ENCODE measurements around the gene NDOR1.

NDOR1 gene

GRCh38 chr9:137199411-137200121 is 5.9 kb upstream of the NDOR1 start:
- TF ChIP-seq, protein P1, sequence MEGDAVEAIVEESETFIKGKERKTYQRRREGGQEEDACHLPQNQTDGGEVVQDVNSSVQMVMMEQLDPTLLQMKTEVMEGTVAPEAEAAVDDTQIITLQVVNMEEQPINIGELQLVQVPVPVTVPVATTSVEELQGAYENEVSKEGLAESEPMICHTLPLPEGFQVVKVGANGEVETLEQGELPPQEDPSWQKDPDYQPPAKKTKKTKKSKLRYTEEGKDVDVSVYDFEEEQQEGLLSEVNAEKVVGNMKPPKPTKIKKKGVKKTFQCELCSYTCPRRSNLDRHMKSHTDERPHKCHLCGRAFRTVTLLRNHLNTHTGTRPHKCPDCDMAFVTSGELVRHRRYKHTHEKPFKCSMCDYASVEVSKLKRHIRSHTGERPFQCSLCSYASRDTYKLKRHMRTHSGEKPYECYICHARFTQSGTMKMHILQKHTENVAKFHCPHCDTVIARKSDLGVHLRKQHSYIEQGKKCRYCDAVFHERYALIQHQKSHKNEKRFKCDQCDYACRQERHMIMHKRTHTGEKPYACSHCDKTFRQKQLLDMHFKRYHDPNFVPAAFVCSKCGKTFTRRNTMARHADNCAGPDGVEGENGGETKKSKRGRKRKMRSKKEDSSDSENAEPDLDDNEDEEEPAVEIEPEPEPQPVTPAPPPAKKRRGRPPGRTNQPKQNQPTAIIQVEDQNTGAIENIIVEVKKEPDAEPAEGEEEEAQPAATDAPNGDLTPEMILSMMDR (IDR thresholded peaks at IDR 0.05; ENCODE audit: control insufficient read depth, insufficient read depth, low read depth, low read length, missing control alignments), result no peak
- no peak for DNase-seq (ENCODE audit: low read depth)
- H3K4me3 ChIP-seq (ENCODE audit: control insufficient read depth, low read depth, low read length), result peak overlapping the region; percentile 42

GRCh38 chr9:137200311-137201204 is 4.9 kb upstream of the NDOR1 start, which contains the start of gene TPRN:
TSS of gene TPRN (minus strand) at chr9:137200741. CDS start at chr9:137200711, 30 bp downstream.
- TF ChIP-seq, protein P1 (IDR thresholded peaks at IDR 0.05; ENCODE audit: control insufficient read depth, insufficient read depth, low read depth, low read length, missing control alignments), result no peak
- H3K4me3 ChIP-seq (ENCODE audit: control insufficient read depth, low read depth, low read length), result peak within 1 kb of the TSS; percentile 57
- DNase-seq (ENCODE audit: low read depth), result peak; percentile 91

GRCh38 chr9:137201205-137201868 is 4.2 kb upstream of the NDOR1 start:
- TF ChIP-seq, protein P1 (IDR thresholded peaks at IDR 0.05; ENCODE audit: control insufficient read depth, insufficient read depth, low read depth, low read length, missing control alignments), result no peak
- H3K4me3 ChIP-seq (ENCODE audit: control insufficient read depth, low read depth, low read length), result peak overlapping the region; percentile 57
- DNase-seq (ENCODE audit: low read depth), result no peak

DNA sequence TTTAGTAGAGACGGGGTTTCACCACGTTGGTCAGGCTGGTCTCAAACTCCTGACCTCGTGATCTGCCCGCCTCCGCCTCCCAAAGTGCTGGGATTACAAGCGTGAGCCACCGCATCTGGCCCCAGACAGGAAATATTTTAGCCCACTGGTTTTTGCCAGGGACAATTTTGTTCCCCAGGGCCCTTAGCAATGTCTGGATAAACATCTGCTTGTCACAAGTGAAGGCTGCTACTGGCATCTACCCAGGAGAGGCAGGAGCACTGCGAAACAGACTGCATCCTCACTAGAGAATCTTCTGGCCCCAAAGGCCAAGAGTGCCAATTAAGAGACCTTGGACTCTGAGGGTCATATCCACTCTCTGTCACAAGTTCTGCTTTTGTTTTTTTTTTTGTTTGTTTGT is 2.5 kb upstream of the NDOR1 start:
- TF ChIP-seq, protein P1 (IDR thresholded peaks at IDR 0.05; ENCODE audit: control insufficient read depth, insufficient read depth, low read depth, low read length, missing control alignments), result no peak
- DNase-seq (ENCODE audit: low read depth), result no peak
- H3K4me3 ChIP-seq (ENCODE audit: control insufficient read depth, low read depth, low read length), result no peak overlapping the region

GRCh38 chr9:137204731-137205125 is 772 bp upstream of the NDOR1 start:
- DNase-seq (ENCODE audit: low read depth), result no peak
- TF ChIP-seq, protein P1 (IDR thresholded peaks at IDR 0.05; ENCODE audit: control insufficient read depth, insufficient read depth, low read depth, low read length, missing control alignments), result no peak
- H3K4me3 ChIP-seq (ENCODE audit: control insufficient read depth, low read depth, low read length), result peak overlapping the region; percentile 81

GRCh38 chr9:137206602-137207001 is 1.1 kb downstream of the NDOR1 start:
- H3K4me3 ChIP-seq (ENCODE audit: control insufficient read depth, low read depth, low read length), result peak overlapping the region; percentile 81; the same call in 1 of the 2 replicates
- TF ChIP-seq, protein P1 (IDR thresholded peaks at IDR 0.05; ENCODE audit: control insufficient read depth, insufficient read depth, low read depth, low read length, missing control alignments), result no peak
- no peak for DNase-seq (ENCODE audit: low read depth)

Measured in AG09309 (cell line).